ENCODE measurements around the gene ACTR1B. TPM values are rescaled to one million over a fixed set of nuclear protein-coding genes. Genes with fewer than 3 reads are reported as not detected.
"Not testable (repeated sequence)": the region's sequence is repeated elsewhere in the genome, so short reads cannot be mapped to it uniquely, and the experiment has no call there.

ACTR1B gene
- total RNA-seq, 1 donor from 2014 or later = 30.3 TPM

- H3K36me3 ChIP-seq (ENCODE audit: control insufficient read depth in 3 of 3, insufficient read depth in 3 of 3, low read length in 3 of 3); H3K27ac ChIP-seq (ENCODE audit: low read depth, low read length); H3K4me1 ChIP-seq (ENCODE audit: control insufficient read depth in 3 of 3, insufficient read depth in 3 of 3, low read length in 3 of 3); H3K9ac ChIP-seq (ENCODE audit: low read depth in 1 of 3, low read length in 3 of 3); H3K4me3 ChIP-seq (ENCODE audit: low read length in 3 of 3); H3K9me3 ChIP-seq (ENCODE audit: control insufficient read depth in 3 of 3, low read length in 3 of 3); H3K27me3 ChIP-seq (ENCODE audit: control insufficient read depth in 3 of 3, insufficient read depth in 3 of 3, low read length in 3 of 3): not testable (repeated sequence)
Measured at GRCh38 chr2:97620492-97620891, 43.4 kb downstream of the ACTR1B start.

GRCh38 chr2:97618939-97619827 lies 44.7 kb downstream of the ACTR1B start:
- H3K27me3 ChIP-seq (ENCODE audit: control insufficient read depth in 3 of 3, insufficient read depth in 3 of 3, low read length in 3 of 3); H3K9me3 ChIP-seq (ENCODE audit: control insufficient read depth in 3 of 3, low read length in 3 of 3); H3K36me3 ChIP-seq (ENCODE audit: control insufficient read depth in 3 of 3, insufficient read depth in 3 of 3, low read length in 3 of 3); H3K9ac ChIP-seq (ENCODE audit: low read depth in 1 of 3, low read length in 3 of 3); H3K27ac ChIP-seq (ENCODE audit: low read depth, low read length); H3K4me3 ChIP-seq (ENCODE audit: low read length in 3 of 3); H3K4me1 ChIP-seq (ENCODE audit: control insufficient read depth in 3 of 3, insufficient read depth in 3 of 3, low read length in 3 of 3): not testable (repeated sequence)

- H3K9me3 ChIP-seq (ENCODE audit: control insufficient read depth in 3 of 3, low read length in 3 of 3) = no peaks in the 10 kb centered on the region
- no peaks in the 10 kb centered on the region for H3K36me3 ChIP-seq (ENCODE audit: control insufficient read depth in 3 of 3, insufficient read depth in 3 of 3, low read length in 3 of 3)
- no peaks in the 10 kb centered on the region for H3K27me3 ChIP-seq (ENCODE audit: control insufficient read depth in 3 of 3, insufficient read depth in 3 of 3, low read length in 3 of 3)
- no peak overlapping the region for H3K27ac ChIP-seq (ENCODE audit: low read depth, low read length)
- no peaks in the 10 kb centered on the region for H3K4me1 ChIP-seq (ENCODE audit: control insufficient read depth in 3 of 3, insufficient read depth in 3 of 3, low read length in 3 of 3)
- H3K4me3 ChIP-seq (ENCODE audit: low read length in 3 of 3) = no peak overlapping the region
- no peak overlapping the region for H3K9ac ChIP-seq (ENCODE audit: low read depth in 1 of 3, low read length in 3 of 3)
Measured at GRCh38 chr2:97617911-97618310, 45.9 kb downstream of the ACTR1B start.

- not testable (repeated sequence) for H3K36me3 ChIP-seq (ENCODE audit: control insufficient read depth in 3 of 3, insufficient read depth in 3 of 3, low read length in 3 of 3); H3K27ac ChIP-seq (ENCODE audit: low read depth, low read length); H3K4me3 ChIP-seq (ENCODE audit: low read length in 3 of 3); H3K9me3 ChIP-seq (ENCODE audit: control insufficient read depth in 3 of 3, low read length in 3 of 3); H3K9ac ChIP-seq (ENCODE audit: low read depth in 1 of 3, low read length in 3 of 3); H3K4me1 ChIP-seq (ENCODE audit: control insufficient read depth in 3 of 3, insufficient read depth in 3 of 3, low read length in 3 of 3); H3K27me3 ChIP-seq (ENCODE audit: control insufficient read depth in 3 of 3, insufficient read depth in 3 of 3, low read length in 3 of 3)
Measured at GRCh38 chr2:97615746-97616145, 48.1 kb downstream of the ACTR1B start.

GRCh38 chr2:97611895-97612294 lies 51.9 kb downstream of the ACTR1B start:
- not testable (repeated sequence) for H3K27ac ChIP-seq (ENCODE audit: low read depth, low read length); H3K36me3 ChIP-seq (ENCODE audit: control insufficient read depth in 3 of 3, insufficient read depth in 3 of 3, low read length in 3 of 3); H3K4me3 ChIP-seq (ENCODE audit: low read length in 3 of 3); H3K9me3 ChIP-seq (ENCODE audit: control insufficient read depth in 3 of 3, low read length in 3 of 3); H3K4me1 ChIP-seq (ENCODE audit: control insufficient read depth in 3 of 3, insufficient read depth in 3 of 3, low read length in 3 of 3); H3K9ac ChIP-seq (ENCODE audit: low read depth in 1 of 3, low read length in 3 of 3); H3K27me3 ChIP-seq (ENCODE audit: control insufficient read depth in 3 of 3, insufficient read depth in 3 of 3, low read length in 3 of 3)

- H3K9ac ChIP-seq (ENCODE audit: low read depth in 1 of 3, low read length in 3 of 3); H3K27me3 ChIP-seq (ENCODE audit: control insufficient read depth in 3 of 3, insufficient read depth in 3 of 3, low read length in 3 of 3): not testable (repeated sequence)
Measured at GRCh38 chr2:97608745-97609144, 55.1 kb downstream of the ACTR1B start.

More at GRCh38 chr2:97608745-97609144, 55.1 kb downstream of the ACTR1B start:
- H3K36me3 ChIP-seq (ENCODE audit: control insufficient read depth in 3 of 3, insufficient read depth in 3 of 3, low read length in 3 of 3); H3K27ac ChIP-seq (ENCODE audit: low read depth, low read length); H3K4me1 ChIP-seq (ENCODE audit: control insufficient read depth in 3 of 3, insufficient read depth in 3 of 3, low read length in 3 of 3); H3K4me3 ChIP-seq (ENCODE audit: low read length in 3 of 3); H3K9me3 ChIP-seq (ENCODE audit: control insufficient read depth in 3 of 3, low read length in 3 of 3): not testable (repeated sequence)

Small RNA genes within 50 kb of the gene (small RNA-seq; reads per million reads assigned to genes)
- 0.23 reads per million, percentile 10 among the genes with 10 or more reads in this experiment for gene RNU4-8P

Other genes starting within 250 kb of the ACTR1B start
- gene ANKRD36B, start 74.2 kb downstream of the ACTR1B start, total RNA-seq = 43.3 TPM
- 669 TPM for gene COX5B, start 18.0 kb downstream of the ACTR1B start, total RNA-seq
- 4.7 TPM for gene C2orf92, start 5.7 kb upstream of the ACTR1B start, total RNA-seq
- 3.1 TPM for gene ZAP70, start 49.5 kb upstream of the ACTR1B start, total RNA-seq